Psoas muscle (tissue), 8 donors: Measurements from ENCODE around the gene TM9SF4. TPM values are rescaled to one million over a fixed set of nuclear protein-coding genes. Genes with fewer than 3 reads are reported as not detected.

ENCODE experiments used
- ATAC-seq, 4 donors: fragments of 200-7000 bp; cut with Tn5 transposase; one replicate each; pipeline ENCODE4 v1.9.1; 2020; ENCODE audit warnings: moderate library complexity in 3 of 4, mild to moderate bottlenecking in 2 of 4
- DNase-seq, 2 donors: peaks; one replicate each; pipeline ENCODE4 v3.0.0-alpha.2; 2020
- H3K27ac ChIP-seq: fragments of 200-600 bp; one replicate; pipeline ENCODE4 v1.8.0; 2022
- H3K27me3 ChIP-seq, 3 donors: fragments of 200-600 bp in 1 of 3; one replicate each; pipeline versions ENCODE4 v1.6.1 to v1.8.0; 2013 to 2022; ENCODE audit warnings: low read length in 2 of 3, mild to moderate bottlenecking in 2 of 3, moderate library complexity in 1 of 3; ENCODE audit not compliant: insufficient read depth in 3 of 3
- H3K36me3 ChIP-seq, 2 donors: fragments of 200-600 bp in 1 of 2; one replicate each; pipeline versions ENCODE4 v1.6.1 to v1.8.0; 2013 to 2022; ENCODE audit warnings: low read depth in 1 of 2, mild to moderate bottlenecking in 1 of 2, moderate library complexity in 1 of 2; ENCODE audit not compliant: insufficient read depth in 1 of 2
- H3K4me1 ChIP-seq: fragments of 200-600 bp; one replicate; pipeline ENCODE4 v1.8.0; 2022
- H3K4me3 ChIP-seq: fragments of 200-600 bp; one replicate; pipeline ENCODE4 v1.8.0; 2022; ENCODE audit warnings: mild to moderate bottlenecking
- H3K9me3 ChIP-seq: fragments of 200-600 bp; one replicate; pipeline ENCODE4 v1.8.0; 2022
- CTCF ChIP-seq: fragments of 200-600 bp; IDR thresholded peaks from one replicate; pipeline ENCODE4 v1.8.0; 2022; ENCODE audit warnings: antibody characterized with exemption
- WGBS, 3 donors: extraction: QIAGEN DNeasy Blood & Tissue Kit; methylation state at CpG; one replicate each; pipeline versions ENCODE4 v1.1.6 to v1.1.7; 2013; 5-methylcytosine and 5-hydroxymethylcytosine counted together
- intact Hi-C, 2 donors: fragments of 100-400 bp; cut with DNase I; formaldehyde crosslinking; loops; one replicate each; pipeline versions ENCODE4 v1.11.0 to v1.14.2; 2022
- polyA plus RNA-seq, 3 donors: library from polyadenylated mRNA; stranded (reverse); fragments of 200-250 nt; gene quantifications; one replicate each; pipeline ENCODE4 v1.2.3, GENCODE V29; 2013
- total RNA-seq, 4 donors: library from RNA; stranded (reverse); fragmentation: NEBNext Ultra II Directional in 2 of 4; extraction: Animal tissue kit (Norgen Biotek cat#: 25700) in 2 of 4; gene quantifications; one replicate each; pipeline versions ENCODE4 v1.2.1 to v1.2.4, GENCODE V29; 2021 to 2023
- donor health status: healthy with polysubstance abuse.
- donor health status: DM: no; HTN: no; CAD: no; lungs with moderate emphysema.
- donor health status: Bipolar disorder and iron deficiency.
- donor health status: healthy.
- donor health status: DM: yes; HTN: yes; CAD: no.
- donor health status: DM: no; HTN: no; CAD: no.
- donor health status: DM: no; HTN: no; CAD: no.
- donor health status: DM: yes; HTN: yes; CAD: no.

The TM9SF4 gene
- total and polyA plus RNA-seq, 7 donors = 14.0 to 28.0 (median 25.7) TPM

GRCh38 chr20:32078322-32078721 lies 31.2 kb upstream of the TM9SF4 start:
- H3K27me3 ChIP-seq = peaks cover 0 to under 1% (median 0%) of the 10 kb centered on the region in 3 donors
- WGBS, 3 donors = 73 to 96% (median 86%) methylated on average over 5 of the region's 5 CpGs
- H3K4me1 ChIP-seq = no peaks in the 10 kb centered on the region
- DNase-seq = no peak
- no peaks in the 10 kb centered on the region for H3K9me3 ChIP-seq
- intact Hi-C loops = no loop called here
- no peak overlapping the region for H3K4me3 ChIP-seq
- no peaks in the 10 kb centered on the region for H3K36me3 ChIP-seq
- no peak for ATAC-seq
- no peak for TF ChIP-seq CTCF
- H3K27ac ChIP-seq = no peak overlapping the region

GRCh38 chr20:32078791-32079190 lies 30.7 kb upstream of the TM9SF4 start:
- DNase-seq (no peak), ATAC-seq (no peak)
- intact Hi-C loops = no loop called here
- no peaks in the 10 kb centered on the region for H3K4me1 ChIP-seq
- H3K27me3 ChIP-seq = peaks cover 0 to 2% (median 0%) of the 10 kb centered on the region in 3 donors
- no peak overlapping the region for H3K4me3 ChIP-seq
- H3K9me3 ChIP-seq = no peaks in the 10 kb centered on the region
- H3K27ac ChIP-seq = no peak overlapping the region
- no peak for TF ChIP-seq CTCF
- no peaks in the 10 kb centered on the region for H3K36me3 ChIP-seq

GRCh38 chr20:32079655-32080109 lies 29.8 kb upstream of the TM9SF4 start:
- H3K4me1 ChIP-seq = no peaks in the 10 kb centered on the region
- no peak overlapping the region for H3K4me3 ChIP-seq
- peaks cover 0 to 2% (median 0%) of the 10 kb centered on the region in 3 donors for H3K27me3 ChIP-seq
- no peaks in the 10 kb centered on the region for H3K36me3 ChIP-seq
- ATAC-seq (no peak), DNase-seq (no peak)
- intact Hi-C loops = no loop called here
- TF ChIP-seq CTCF = no peak
- WGBS, 3 donors = 49 to 56% (median 53%) methylated on average over 8 of the region's 8 CpGs
- no peak overlapping the region for H3K27ac ChIP-seq
- no peaks in the 10 kb centered on the region for H3K9me3 ChIP-seq

- no peak for TF ChIP-seq CTCF
- 60 to 84% (median 62%) methylated on average over 3 of the region's 3 CpGs for WGBS, 3 donors
- Histone ChIP-seq H3K27me3 (peaks cover 0 to 2% (median 0%) of the 10 kb centered on the region in 3 donors), H3K4me1 (no peaks in the 10 kb centered on the region), H3K4me3 (no peak overlapping the region), H3K9me3 (no peaks in the 10 kb centered on the region), H3K36me3 (no peaks in the 10 kb centered on the region), H3K27ac (no peak overlapping the region)
- DNase-seq (no peak), ATAC-seq (no peak)
- intact Hi-C loops = no loop called here
Measured at GRCh38 chr20:32080783-32081182, 28.7 kb upstream of the TM9SF4 start.

GRCh38 chr20:32083469-32083868 lies 26.0 kb upstream of the TM9SF4 start:
- H3K4me1 ChIP-seq = no peaks in the 10 kb centered on the region
- H3K27ac ChIP-seq = no peak overlapping the region
- no peak for DNase-seq
- WGBS, 3 donors = 78 to 87% (median 86%) methylated on average over 6 of the region's 6 CpGs
- no peak overlapping the region for H3K4me3 ChIP-seq
- no peaks in the 10 kb centered on the region for H3K36me3 ChIP-seq
- intact Hi-C loops = no loop called here
- H3K9me3 ChIP-seq = no peaks in the 10 kb centered on the region
- ATAC-seq = no peak
- H3K27me3 ChIP-seq = peaks cover 0 to 2% (median 0%) of the 10 kb centered on the region in 3 donors
- TF ChIP-seq CTCF = no peak
